Measurements from ENCODE around the gene DHRS7B. TPM values are rescaled to one million over a fixed set of nuclear protein-coding genes. Genes with fewer than 3 reads are reported as not detected.
A peak's percentile ranks its signal among the peaks of the same experiment; 100 is the strongest.

Gene DHRS7B
- total RNA-seq, 4 donors from 2014 or later: 18.8 to 32.4 (median 22.3) TPM

DNA sequence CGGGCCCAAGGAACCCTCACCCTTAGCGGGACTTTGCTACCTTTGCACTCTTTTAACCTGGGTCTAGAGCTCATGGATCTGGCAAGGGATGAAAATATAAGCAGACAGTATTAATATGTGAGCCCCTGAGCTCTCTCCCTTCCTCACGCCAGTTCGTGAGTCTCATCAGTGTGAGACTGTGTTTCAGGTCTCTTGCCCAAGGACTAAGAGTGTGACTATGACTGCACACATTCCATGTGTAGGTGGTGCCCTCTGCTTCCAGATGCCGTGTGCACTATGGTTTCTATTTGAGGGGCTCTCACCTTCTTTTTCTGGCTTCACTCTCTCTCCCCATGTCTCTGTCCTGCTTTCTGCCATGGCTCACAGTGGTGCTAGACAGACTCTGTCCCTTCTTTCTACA lies 40.5 kb downstream of the DHRS7B start:
- DNase-seq: no peak
- no peaks in the 10 kb centered on the region for H3K9me3 ChIP-seq

DNA sequence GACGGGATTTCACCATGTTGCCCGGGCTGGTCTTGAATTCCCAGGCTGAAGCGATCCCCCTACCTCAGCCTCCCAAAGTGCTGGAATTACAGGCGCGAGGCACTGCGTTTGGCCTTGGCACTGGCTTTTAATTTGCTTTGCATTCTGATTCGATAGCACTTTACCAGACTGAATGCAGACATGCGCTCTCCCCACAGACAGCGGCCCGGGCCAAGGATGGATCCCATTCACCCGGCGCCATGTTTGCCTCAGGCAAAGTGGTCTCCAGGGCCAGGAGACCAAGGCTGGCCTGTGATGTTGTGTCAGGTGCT lies 41.7 kb downstream of the DHRS7B start:
- 97 to 98% methylated on average over 7 to 8 of the region's 12 CpGs for WGBS, 2 donors
- Histone ChIP-seq H3K4me3 (no peak overlapping the region), H3K9me3 (no peaks in the 10 kb centered on the region), H3K27me3 (no peaks in the 10 kb centered on the region), H3K4me1 (peaks cover 0 to 36% (median 19%) of the 10 kb centered on the region in 3 donors), H3K36me3 (peaks cover 0 to 21% (median 0%) of the 10 kb centered on the region in 3 donors), H3K27ac (peak overlapping the region in 1 of 4 donors; percentile 10)
- DNase-seq: no peak
- TF ChIP-seq, protein P1, sequence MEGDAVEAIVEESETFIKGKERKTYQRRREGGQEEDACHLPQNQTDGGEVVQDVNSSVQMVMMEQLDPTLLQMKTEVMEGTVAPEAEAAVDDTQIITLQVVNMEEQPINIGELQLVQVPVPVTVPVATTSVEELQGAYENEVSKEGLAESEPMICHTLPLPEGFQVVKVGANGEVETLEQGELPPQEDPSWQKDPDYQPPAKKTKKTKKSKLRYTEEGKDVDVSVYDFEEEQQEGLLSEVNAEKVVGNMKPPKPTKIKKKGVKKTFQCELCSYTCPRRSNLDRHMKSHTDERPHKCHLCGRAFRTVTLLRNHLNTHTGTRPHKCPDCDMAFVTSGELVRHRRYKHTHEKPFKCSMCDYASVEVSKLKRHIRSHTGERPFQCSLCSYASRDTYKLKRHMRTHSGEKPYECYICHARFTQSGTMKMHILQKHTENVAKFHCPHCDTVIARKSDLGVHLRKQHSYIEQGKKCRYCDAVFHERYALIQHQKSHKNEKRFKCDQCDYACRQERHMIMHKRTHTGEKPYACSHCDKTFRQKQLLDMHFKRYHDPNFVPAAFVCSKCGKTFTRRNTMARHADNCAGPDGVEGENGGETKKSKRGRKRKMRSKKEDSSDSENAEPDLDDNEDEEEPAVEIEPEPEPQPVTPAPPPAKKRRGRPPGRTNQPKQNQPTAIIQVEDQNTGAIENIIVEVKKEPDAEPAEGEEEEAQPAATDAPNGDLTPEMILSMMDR (IDR thresholded peaks at IDR 0.05): no peak
- TF ChIP-seq POLR2A (IDR thresholded peaks at IDR 0.05): no peak
- intact Hi-C loops (cut with DNase I): no loop called here

More for the DNA sequence above, 40.5 kb downstream of the DHRS7B start:
- Histone ChIP-seq H3K27me3 (no peaks in the 10 kb centered on the region), H3K27ac (peak overlapping the region in 3 of 4 donors; percentile 34 to 82 (median 57)), H3K4me3 (no peak overlapping the region), H3K36me3 (peaks cover 0 to 9% (median 0%) of the 10 kb centered on the region in 3 donors), H3K4me1 (peaks cover 0 to 46% (median 19%) of the 10 kb centered on the region in 3 donors)
- intact Hi-C loops (cut with DNase I): no loop called here
- no peak for TF ChIP-seq POLR2A (IDR thresholded peaks at IDR 0.05)
- TF ChIP-seq, protein P1 (IDR thresholded peaks at IDR 0.05): no peak
- 70 to 80% methylated on average over 4 to 5 of the region's 5 CpGs for WGBS, 2 donors

DNA sequence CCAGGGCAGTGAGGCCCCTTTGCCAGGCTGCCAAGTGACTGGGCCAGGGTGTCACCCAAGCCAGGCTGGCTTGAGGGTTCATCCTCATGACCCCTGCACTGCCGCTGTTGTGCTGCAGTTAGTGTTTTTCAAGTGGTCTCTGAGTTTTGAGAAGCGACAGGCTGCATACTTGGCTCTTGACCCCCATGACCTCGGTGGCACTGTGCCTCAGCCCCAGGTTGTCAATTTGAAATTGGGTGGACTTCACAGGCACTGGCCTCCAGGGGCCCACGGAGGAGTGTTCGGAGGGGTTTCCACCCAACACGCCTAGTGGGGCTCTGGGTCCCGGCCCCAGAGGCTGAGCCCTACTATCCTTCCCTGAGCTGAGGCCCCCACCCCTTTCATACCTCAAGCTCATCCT lies 42.7 kb downstream of the DHRS7B start:
- TF ChIP-seq, protein P1 (IDR thresholded peaks at IDR 0.05): no peak
- no peak for TF ChIP-seq POLR2A (IDR thresholded peaks at IDR 0.05)
- Histone ChIP-seq H3K9me3 (no peaks in the 10 kb centered on the region), H3K4me3 (no peak overlapping the region), H3K36me3 (peaks cover 0 to 31% (median 0%) of the 10 kb centered on the region in 3 donors), H3K4me1 (peaks cover 0 to 36% (median 19%) of the 10 kb centered on the region in 3 donors), H3K27ac (no peak overlapping the region), H3K27me3 (no peaks in the 10 kb centered on the region)
- DNase-seq: no peak
- WGBS, 2 donors: 92% methylated on average over 4 of the region's 7 CpGs; no CpG with 5 or more reads in 1 of the 2 donors
- intact Hi-C loops (cut with DNase I): no loop called here

DNA sequence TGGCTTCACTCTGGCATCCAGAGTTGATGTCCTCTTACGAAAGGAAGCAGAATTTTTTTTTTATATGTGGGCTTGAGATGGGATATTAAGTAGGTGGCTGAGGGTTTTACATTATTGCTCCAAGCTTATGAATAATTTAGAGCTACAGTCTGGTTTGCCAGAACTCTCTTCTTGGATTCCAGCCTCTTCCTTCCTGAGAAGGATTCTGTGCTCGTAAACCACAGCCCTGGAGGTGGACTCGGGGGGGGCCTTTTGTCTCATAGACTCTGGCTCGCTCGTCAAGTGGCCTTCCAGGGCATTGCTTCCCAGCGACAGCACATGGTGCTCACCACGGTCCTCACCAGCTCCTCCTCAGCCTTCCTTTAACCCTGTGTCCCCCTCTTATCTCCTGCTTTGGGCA lies 44.0 kb downstream of the DHRS7B start:
- intact Hi-C loops (cut with DNase I): no loop called here
- H3K27me3 ChIP-seq: no peaks in the 10 kb centered on the region
- H3K36me3 ChIP-seq: peaks cover 0 to 42% (median 0%) of the 10 kb centered on the region in 3 donors
- peaks cover 0 to 33% (median 18%) of the 10 kb centered on the region in 3 donors for H3K4me1 ChIP-seq
- peak overlapping the region in 2 of 4 donors; percentile 29 to 34 for H3K27ac ChIP-seq
- no peak for DNase-seq
- no peaks in the 10 kb centered on the region for H3K9me3 ChIP-seq
- 72 to 80% methylated on average over 3 to 7 of the region's 7 CpGs for WGBS, 2 donors
- H3K4me3 ChIP-seq: no peak overlapping the region
- TF ChIP-seq, protein P1 (IDR thresholded peaks at IDR 0.05): no peak
- no peak for TF ChIP-seq POLR2A (IDR thresholded peaks at IDR 0.05)

DNA sequence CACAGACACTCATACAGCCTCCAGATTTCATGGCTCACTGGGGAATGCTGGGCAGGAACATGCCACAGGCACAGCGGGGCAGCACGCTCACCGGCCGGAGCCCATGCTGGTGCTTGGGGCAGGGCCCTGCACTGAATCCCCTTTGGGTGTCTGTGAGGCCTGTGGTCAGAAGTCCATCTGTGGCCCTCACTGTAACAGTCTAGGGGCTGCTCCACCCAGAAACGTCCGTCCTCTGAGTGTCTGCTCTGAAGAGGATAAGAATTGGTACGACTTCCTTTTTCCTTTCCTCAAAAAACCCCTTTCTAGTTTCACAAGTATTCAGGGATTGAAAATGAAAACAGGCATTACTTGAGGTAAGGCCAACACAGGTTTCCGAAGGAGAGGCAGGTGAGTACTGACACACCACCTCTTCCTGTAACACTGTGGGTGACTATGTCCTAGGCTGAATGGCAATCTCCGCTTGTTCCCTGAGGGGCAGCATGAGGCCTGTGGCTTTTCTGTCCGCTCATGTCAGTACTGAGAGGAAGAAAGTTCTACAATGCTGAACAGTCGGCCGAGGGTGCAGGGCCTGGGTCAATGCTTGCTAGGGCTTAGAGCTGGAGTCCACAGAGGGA lies 44.7 kb downstream of the DHRS7B start:
- peak overlapping the region in 2 of 4 donors; percentile 29 to 34 for H3K27ac ChIP-seq
- H3K27me3 ChIP-seq: no peaks in the 10 kb centered on the region
- 81 to 82% methylated on average over 8 of the region's 12 CpGs for WGBS, 2 donors
- no peak for TF ChIP-seq POLR2A (IDR thresholded peaks at IDR 0.05)
- TF ChIP-seq, protein P1 (IDR thresholded peaks at IDR 0.05): no peak
- peaks cover 0 to 42% (median 0%) of the 10 kb centered on the region in 3 donors for H3K36me3 ChIP-seq
- no peaks in the 10 kb centered on the region for H3K9me3 ChIP-seq
- no peak overlapping the region for H3K4me3 ChIP-seq
- intact Hi-C loops (cut with DNase I): no loop called here
- peaks cover 0 to 27% (median 12%) of the 10 kb centered on the region in 3 donors for H3K4me1 ChIP-seq
- no peak for DNase-seq

Measured in esophagus squamous epithelium (tissue), 5 donors.